Measurements from ENCODE around the gene MEPE.

Gene MEPE

GRCh38 chr4:87832669-87833068 lies at the start of gene MEPE:
Gene MEPE, plus strand, starts transcription at chr4:87832969. Its CDS starts 1,746 bp downstream, at chr4:87834715.
- H3K27ac ChIP-seq (ENCODE audit: low read length), result no peak within 1 kb of the TSS
- 0 out of 2 replicates have a peak, but pooled peaks cover 2% of the 10 kb centered on the region for H3K4me1 ChIP-seq (ENCODE audit: control insufficient read depth, insufficient read depth, low read length)
- DNase-seq (ENCODE audit: low read depth, low spot score), result no peak
- no peak within 1 kb of the TSS for H3K4me3 ChIP-seq (ENCODE audit: low read length)
- no peaks in the 10 kb centered on the region for H3K36me3 ChIP-seq (ENCODE audit: control insufficient read depth, insufficient read depth, low read length)
- H3K27me3 ChIP-seq (ENCODE audit: control insufficient read depth, insufficient read depth, low read length), result no peaks in the 10 kb centered on the region
- no peaks in the 10 kb centered on the region for H3K9me3 ChIP-seq (ENCODE audit: control insufficient read depth, insufficient read depth, low read length)
- WGBS (ENCODE audit: insufficient coverage, insufficient read length), result no CpG with 5 or more reads among the region's 2 CpGs

GRCh38 chr4:87783781-87784180 lies 49.0 kb upstream of the MEPE start:
- DNase-seq (ENCODE audit: low read depth, low spot score), result no peak

GRCh38 chr4:87785731-87786509 lies 46.8 kb upstream of the MEPE start:
- Histone ChIP-seq H3K9me3 (ENCODE audit: control insufficient read depth, insufficient read depth, low read length) (no peaks in the 10 kb centered on the region), H3K27me3 (ENCODE audit: control insufficient read depth, insufficient read depth, low read length) (no peaks in the 10 kb centered on the region), H3K4me1 (ENCODE audit: control insufficient read depth, insufficient read depth, low read length) (no peaks in the 10 kb centered on the region), H3K4me3 (ENCODE audit: low read length) (no peak overlapping the region), H3K27ac (ENCODE audit: low read length) (no peak overlapping the region), H3K36me3 (ENCODE audit: control insufficient read depth, insufficient read depth, low read length) (no peaks in the 10 kb centered on the region)
- WGBS (ENCODE audit: insufficient coverage, insufficient read length), result no CpG with 5 or more reads among the region's 15 CpGs
- DNase-seq (ENCODE audit: low read depth, low spot score), result no peak

More at GRCh38 chr4:87783781-87784180, 49.0 kb upstream of the MEPE start:
- no peaks in the 10 kb centered on the region for H3K9me3 ChIP-seq (ENCODE audit: control insufficient read depth, insufficient read depth, low read length)
- H3K36me3 ChIP-seq (ENCODE audit: control insufficient read depth, insufficient read depth, low read length), result no peaks in the 10 kb centered on the region
- H3K27me3 ChIP-seq (ENCODE audit: control insufficient read depth, insufficient read depth, low read length), result no peaks in the 10 kb centered on the region
- WGBS (ENCODE audit: insufficient coverage, insufficient read length), result no CpG with 5 or more reads among the region's 2 CpGs
- no peak overlapping the region for H3K27ac ChIP-seq (ENCODE audit: low read length)
- no peaks in the 10 kb centered on the region for H3K4me1 ChIP-seq (ENCODE audit: control insufficient read depth, insufficient read depth, low read length)
- no peak overlapping the region for H3K4me3 ChIP-seq (ENCODE audit: low read length)

- Histone ChIP-seq H3K9me3 (ENCODE audit: control insufficient read depth, insufficient read depth, low read length) (no peaks in the 10 kb centered on the region), H3K36me3 (ENCODE audit: control insufficient read depth, insufficient read depth, low read length) (no peaks in the 10 kb centered on the region), H3K27ac (ENCODE audit: low read length) (no peak within 1 kb of the TSS), H3K27me3 (ENCODE audit: control insufficient read depth, insufficient read depth, low read length) (no peaks in the 10 kb centered on the region), H3K4me1 (ENCODE audit: control insufficient read depth, insufficient read depth, low read length) (no peaks in the 10 kb centered on the region), H3K4me3 (ENCODE audit: low read length) (no peak within 1 kb of the TSS)
- no peak for DNase-seq (ENCODE audit: low read depth, low spot score)
- whole genome bisulfite sequencing (ENCODE audit: insufficient coverage, insufficient read length), result 100% methylated on average over 1 of the region's 4 CpGs
These were observed 33.3 kb upstream of the MEPE start, which contains the start of gene IBSP for GRCh38 chr4:87799301-87800113. Gene IBSP, plus strand, starts transcription at chr4:87799554. Its CDS starts 2,808 bp downstream, at chr4:87802362.

GRCh38 chr4:87802858-87803257 lies 29.9 kb upstream of the MEPE start:
- H3K36me3 ChIP-seq (ENCODE audit: control insufficient read depth, insufficient read depth, low read length), result no peaks in the 10 kb centered on the region
- DNase-seq (ENCODE audit: low read depth, low spot score), result no peak
- H3K27me3 ChIP-seq (ENCODE audit: control insufficient read depth, insufficient read depth, low read length), result no peaks in the 10 kb centered on the region
- no peaks in the 10 kb centered on the region for H3K4me1 ChIP-seq (ENCODE audit: control insufficient read depth, insufficient read depth, low read length)
- no peaks in the 10 kb centered on the region for H3K9me3 ChIP-seq (ENCODE audit: control insufficient read depth, insufficient read depth, low read length)
- H3K27ac ChIP-seq (ENCODE audit: low read length), result no peak overlapping the region
- H3K4me3 ChIP-seq (ENCODE audit: low read length), result no peak overlapping the region

GRCh38 chr4:87803421-87803820 lies 29.3 kb upstream of the MEPE start:
- H3K27me3 ChIP-seq (ENCODE audit: control insufficient read depth, insufficient read depth, low read length), result no peaks in the 10 kb centered on the region
- H3K36me3 ChIP-seq (ENCODE audit: control insufficient read depth, insufficient read depth, low read length), result no peaks in the 10 kb centered on the region
- H3K9me3 ChIP-seq (ENCODE audit: control insufficient read depth, insufficient read depth, low read length), result no peaks in the 10 kb centered on the region
- no peaks in the 10 kb centered on the region for H3K4me1 ChIP-seq (ENCODE audit: control insufficient read depth, insufficient read depth, low read length)
- no peak overlapping the region for H3K27ac ChIP-seq (ENCODE audit: low read length)
- no peak overlapping the region for H3K4me3 ChIP-seq (ENCODE audit: low read length)
- no CpG with 5 or more reads among the region's 2 CpGs for WGBS (ENCODE audit: insufficient coverage, insufficient read length)
- no peak for DNase-seq (ENCODE audit: low read depth, low spot score)

- no peak for DNase-seq (ENCODE audit: low read depth, low spot score)
- Histone ChIP-seq H3K9me3 (ENCODE audit: control insufficient read depth, insufficient read depth, low read length) (no peaks in the 10 kb centered on the region), H3K4me1 (ENCODE audit: control insufficient read depth, insufficient read depth, low read length) (no peaks in the 10 kb centered on the region), H3K27me3 (ENCODE audit: control insufficient read depth, insufficient read depth, low read length) (no peaks in the 10 kb centered on the region), H3K4me3 (ENCODE audit: low read length) (no peak overlapping the region), H3K36me3 (ENCODE audit: control insufficient read depth, insufficient read depth, low read length) (no peaks in the 10 kb centered on the region), H3K27ac (ENCODE audit: low read length) (no peak overlapping the region)
- WGBS (ENCODE audit: insufficient coverage, insufficient read length), result no CpG with 5 or more reads among the region's 2 CpGs
These were observed 27.9 kb upstream of the MEPE start for GRCh38 chr4:87804871-87805270.

GRCh38 chr4:87805971-87806370 lies 26.8 kb upstream of the MEPE start:
- Histone ChIP-seq H3K4me3 (ENCODE audit: low read length) (no peak overlapping the region), H3K4me1 (ENCODE audit: control insufficient read depth, insufficient read depth, low read length) (no peaks in the 10 kb centered on the region), H3K36me3 (ENCODE audit: control insufficient read depth, insufficient read depth, low read length) (no peaks in the 10 kb centered on the region), H3K9me3 (ENCODE audit: control insufficient read depth, insufficient read depth, low read length) (no peaks in the 10 kb centered on the region), H3K27me3 (ENCODE audit: control insufficient read depth, insufficient read depth, low read length) (no peaks in the 10 kb centered on the region), H3K27ac (ENCODE audit: low read length) (no peak overlapping the region)
- WGBS (ENCODE audit: insufficient coverage, insufficient read length), result no CpG with 5 or more reads among the region's 2 CpGs
- no peak for DNase-seq (ENCODE audit: low read depth, low spot score)

GRCh38 chr4:87806520-87806919 lies 26.2 kb upstream of the MEPE start:
- Histone ChIP-seq H3K4me1 (ENCODE audit: control insufficient read depth, insufficient read depth, low read length) (no peaks in the 10 kb centered on the region), H3K27ac (ENCODE audit: low read length) (no peak overlapping the region), H3K27me3 (ENCODE audit: control insufficient read depth, insufficient read depth, low read length) (no peaks in the 10 kb centered on the region), H3K4me3 (ENCODE audit: low read length) (no peak overlapping the region), H3K9me3 (ENCODE audit: control insufficient read depth, insufficient read depth, low read length) (no peaks in the 10 kb centered on the region), H3K36me3 (ENCODE audit: control insufficient read depth, insufficient read depth, low read length) (no peaks in the 10 kb centered on the region)
- WGBS (ENCODE audit: insufficient coverage, insufficient read length), result no CpG with 5 or more reads among the region's 3 CpGs
- no peak for DNase-seq (ENCODE audit: low read depth, low spot score)

- Histone ChIP-seq H3K4me1 (ENCODE audit: control insufficient read depth, insufficient read depth, low read length) (no peaks in the 10 kb centered on the region), H3K9me3 (ENCODE audit: control insufficient read depth, insufficient read depth, low read length) (no peaks in the 10 kb centered on the region), H3K27me3 (ENCODE audit: control insufficient read depth, insufficient read depth, low read length) (no peaks in the 10 kb centered on the region), H3K27ac (ENCODE audit: low read length) (no peak overlapping the region), H3K36me3 (ENCODE audit: control insufficient read depth, insufficient read depth, low read length) (no peaks in the 10 kb centered on the region), H3K4me3 (ENCODE audit: low read length) (no peak overlapping the region)
- no peak for DNase-seq (ENCODE audit: low read depth, low spot score)
- no CpG with 5 or more reads among the region's 3 CpGs for WGBS (ENCODE audit: insufficient coverage, insufficient read length)
These were observed 25.4 kb upstream of the MEPE start for GRCh38 chr4:87807402-87807801.
